Activated T-cell treated with anti-CD3 and anti-CD28 coated beads, Interleukin-2, amount 50 U/mL, for 24 hours (primary cell): ENCODE data around the gene KLK2.

Source experiments
- DNase-seq: peaks from one replicate; pipeline ENCODE4 v3.0.0-alpha.2; 2020
- H3K27ac Mint-ChIP-seq: 2 replicates; pipeline ENCODE4 v1.8.0; 2020; ENCODE audit warnings: mild to moderate bottlenecking, mixed read lengths
- H3K27me3 Mint-ChIP-seq: 2 replicates; pipeline ENCODE4 v1.8.0; 2020; ENCODE audit warnings: mixed read lengths
- H3K36me3 Mint-ChIP-seq: 2 replicates; pipeline ENCODE4 v1.8.0; 2020; ENCODE audit warnings: low read depth, mixed read lengths
- H3K4me1 Mint-ChIP-seq: 2 replicates; pipeline ENCODE4 v1.8.0; 2020; ENCODE audit warnings: low read depth, mixed read lengths
- H3K4me3 Mint-ChIP-seq: 2 replicates; pipeline ENCODE4 v1.8.0; 2020; ENCODE audit warnings: mild to moderate bottlenecking, moderate library complexity, mixed read lengths
- H3K9me3 Mint-ChIP-seq: 2 replicates; pipeline ENCODE4 v1.8.0; 2020; ENCODE audit warnings: mixed read lengths

The KLK2 gene

DNA sequence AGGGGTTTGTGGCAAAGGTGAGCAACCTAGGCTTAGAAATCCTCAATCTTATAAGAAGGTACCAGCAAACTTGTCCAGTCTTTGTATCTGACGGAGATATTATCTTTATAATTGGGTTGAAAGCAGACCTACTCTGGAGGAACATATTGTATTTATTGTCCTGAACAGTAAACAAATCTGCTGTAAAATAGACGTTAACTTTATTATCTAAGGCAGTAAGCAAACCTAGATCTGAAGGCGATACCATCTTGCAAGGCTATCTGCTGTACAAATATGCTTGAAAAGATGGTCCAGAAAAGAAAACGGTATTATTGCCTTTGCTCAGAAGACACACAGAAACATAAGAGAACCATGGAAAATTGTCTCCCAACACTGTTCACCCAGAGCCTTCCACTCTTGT lies 3.8 kb upstream of the KLK2 start:
- H3K27me3 Mint-ChIP-seq: peaks cover 66% of the 10 kb centered on the region
- no peak overlapping the region for H3K4me3 Mint-ChIP-seq
- no peaks in the 10 kb centered on the region for H3K4me1 Mint-ChIP-seq
- no peaks in the 10 kb centered on the region for H3K36me3 Mint-ChIP-seq
- no peak overlapping the region for H3K27ac Mint-ChIP-seq
- DNase-seq: no peak
- H3K9me3 Mint-ChIP-seq: no peaks in the 10 kb centered on the region

DNA sequence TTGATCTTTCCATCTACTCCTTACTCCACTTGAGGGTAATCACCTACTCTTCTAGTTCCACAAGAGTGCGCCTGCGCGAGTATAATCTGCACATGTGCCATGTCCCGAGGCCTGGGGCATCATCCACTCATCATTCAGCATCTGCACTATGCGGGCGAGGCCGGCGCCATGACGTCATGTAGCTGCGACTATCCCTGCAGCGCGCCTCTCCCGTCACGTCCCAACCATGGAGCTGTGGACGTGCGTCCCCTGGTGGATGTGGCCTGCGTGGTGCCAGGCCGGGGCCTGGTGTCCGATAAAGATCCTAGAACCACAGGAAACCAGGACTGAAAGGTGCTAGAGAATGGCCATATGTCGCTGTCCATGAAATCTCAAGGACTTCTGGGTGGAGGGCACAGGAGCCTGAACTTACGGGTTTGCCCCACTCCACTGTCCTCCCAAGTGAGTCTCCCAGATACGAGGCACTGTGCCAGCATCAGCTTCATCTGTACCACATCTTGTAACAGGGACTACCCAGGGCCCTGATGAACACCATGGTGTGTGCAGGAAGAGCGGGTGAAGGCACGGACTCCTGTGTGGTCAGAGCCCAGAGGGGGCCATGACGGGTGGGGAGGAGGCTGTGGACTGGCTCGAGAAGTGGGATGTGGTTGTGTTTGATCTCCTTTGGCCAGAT lies 2.7 kb upstream of the KLK2 start:
- Mint-ChIP-seq H3K36me3 (no peaks in the 10 kb centered on the region), H3K9me3 (no peaks in the 10 kb centered on the region), H3K4me1 (no peaks in the 10 kb centered on the region), H3K27me3 (peaks cover 60% of the 10 kb centered on the region), H3K27ac (no peak overlapping the region), H3K4me3 (no peak overlapping the region)
- DNase-seq: peak; percentile 36

DNA sequence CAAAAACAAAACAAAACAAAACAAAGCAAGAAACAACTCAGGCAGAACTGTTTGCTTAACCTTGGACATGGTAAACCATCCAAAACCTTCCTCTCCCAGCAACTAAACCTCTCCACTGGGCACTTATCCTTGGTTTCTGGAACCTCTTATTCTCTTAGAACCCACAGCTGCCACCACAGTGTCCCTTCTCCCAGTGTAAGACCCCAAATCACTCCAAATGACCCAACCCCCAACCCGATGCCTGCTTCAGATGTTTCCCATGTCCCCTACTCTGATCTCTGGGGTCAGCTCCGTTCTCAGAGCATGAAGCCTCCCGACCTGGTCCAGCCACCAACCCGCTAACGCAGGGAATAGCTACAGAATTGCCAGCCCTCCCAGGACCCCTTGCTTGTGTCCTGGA lies 972 bp downstream of the KLK2 start:
- DNase-seq: no peak
- Mint-ChIP-seq H3K27ac (no peak overlapping the region), H3K4me1 (no peaks in the 10 kb centered on the region), H3K9me3 (no peaks in the 10 kb centered on the region), H3K4me3 (no peak overlapping the region), H3K27me3 (peaks cover 49% of the 10 kb centered on the region), H3K36me3 (no peaks in the 10 kb centered on the region)

DNA sequence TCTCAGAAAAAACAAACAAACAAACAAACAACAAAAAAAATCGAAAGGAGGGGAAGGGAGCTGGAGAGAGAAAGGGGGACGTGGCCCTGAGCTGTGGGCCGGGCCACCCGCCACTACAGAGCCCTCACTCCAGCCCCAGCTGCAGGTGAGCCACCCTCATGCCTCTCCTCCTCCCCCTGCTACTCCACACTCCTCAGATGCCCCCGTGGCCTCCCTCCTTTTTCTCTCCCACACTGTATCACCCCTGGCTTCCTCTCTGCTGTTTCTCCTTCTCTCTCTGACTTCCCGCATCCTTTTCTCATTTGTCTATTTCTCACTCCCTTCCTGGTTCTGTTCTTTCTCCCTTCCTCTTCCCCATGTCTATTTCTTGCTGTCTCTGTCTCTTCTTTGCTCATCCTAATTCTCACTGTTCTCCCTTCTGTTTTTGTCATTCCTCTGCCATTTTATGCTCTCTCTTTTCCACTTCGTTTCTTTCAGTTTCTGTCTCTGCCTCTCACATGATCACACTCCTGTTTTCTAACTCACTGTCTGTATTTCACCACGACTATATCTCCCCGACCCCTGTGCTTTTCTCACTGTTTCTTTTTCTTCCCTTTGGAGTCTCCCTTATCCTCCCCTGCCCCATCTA lies 2.7 kb downstream of the KLK2 start:
- Mint-ChIP-seq H3K9me3 (no peaks in the 10 kb centered on the region), H3K4me3 (no peak overlapping the region), H3K27ac (no peak overlapping the region), H3K27me3 (peaks cover 53% of the 10 kb centered on the region), H3K36me3 (no peaks in the 10 kb centered on the region), H3K4me1 (no peaks in the 10 kb centered on the region)
- no peak for DNase-seq

DNA sequence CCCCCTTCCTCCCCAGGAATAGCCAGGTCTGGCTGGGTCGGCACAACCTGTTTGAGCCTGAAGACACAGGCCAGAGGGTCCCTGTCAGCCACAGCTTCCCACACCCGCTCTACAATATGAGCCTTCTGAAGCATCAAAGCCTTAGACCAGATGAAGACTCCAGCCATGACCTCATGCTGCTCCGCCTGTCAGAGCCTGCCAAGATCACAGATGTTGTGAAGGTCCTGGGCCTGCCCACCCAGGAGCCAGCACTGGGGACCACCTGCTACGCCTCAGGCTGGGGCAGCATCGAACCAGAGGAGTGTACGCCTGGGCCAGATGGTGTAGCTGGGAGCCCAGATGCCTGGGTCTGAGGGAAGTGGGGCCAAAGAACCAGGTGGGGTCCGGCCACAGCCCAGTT lies 3.2 kb downstream of the KLK2 start:
- H3K27me3 Mint-ChIP-seq: peaks cover 50% of the 10 kb centered on the region
- H3K4me3 Mint-ChIP-seq: no peak overlapping the region
- H3K9me3 Mint-ChIP-seq: no peaks in the 10 kb centered on the region
- H3K4me1 Mint-ChIP-seq: no peaks in the 10 kb centered on the region
- DNase-seq: no peak
- no peaks in the 10 kb centered on the region for H3K36me3 Mint-ChIP-seq
- no peak overlapping the region for H3K27ac Mint-ChIP-seq

DNA sequence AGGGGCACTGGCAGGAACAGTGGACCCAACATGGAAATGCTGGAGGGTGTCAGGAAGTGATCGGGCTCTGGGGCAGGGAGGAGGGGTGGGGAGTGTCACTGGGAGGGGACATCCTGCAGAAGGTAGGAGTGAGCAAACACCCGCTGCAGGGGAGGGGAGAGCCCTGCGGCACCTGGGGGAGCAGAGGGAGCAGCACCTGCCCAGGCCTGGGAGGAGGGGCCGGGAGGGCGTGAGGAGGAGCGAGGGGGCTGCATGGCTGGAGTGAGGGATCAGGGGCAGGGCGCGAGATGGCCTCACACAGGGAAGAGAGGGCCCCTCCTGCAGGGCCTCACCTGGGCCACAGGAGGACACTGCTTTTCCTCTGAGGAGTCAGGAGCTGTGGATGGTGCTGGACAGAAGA lies 4.1 kb downstream of the KLK2 start:
- no peaks in the 10 kb centered on the region for H3K36me3 Mint-ChIP-seq
- H3K27me3 Mint-ChIP-seq: peaks cover 51% of the 10 kb centered on the region
- no peak overlapping the region for H3K27ac Mint-ChIP-seq
- H3K9me3 Mint-ChIP-seq: no peaks in the 10 kb centered on the region
- no peak overlapping the region for H3K4me3 Mint-ChIP-seq
- DNase-seq: no peak
- H3K4me1 Mint-ChIP-seq: no peaks in the 10 kb centered on the region

DNA sequence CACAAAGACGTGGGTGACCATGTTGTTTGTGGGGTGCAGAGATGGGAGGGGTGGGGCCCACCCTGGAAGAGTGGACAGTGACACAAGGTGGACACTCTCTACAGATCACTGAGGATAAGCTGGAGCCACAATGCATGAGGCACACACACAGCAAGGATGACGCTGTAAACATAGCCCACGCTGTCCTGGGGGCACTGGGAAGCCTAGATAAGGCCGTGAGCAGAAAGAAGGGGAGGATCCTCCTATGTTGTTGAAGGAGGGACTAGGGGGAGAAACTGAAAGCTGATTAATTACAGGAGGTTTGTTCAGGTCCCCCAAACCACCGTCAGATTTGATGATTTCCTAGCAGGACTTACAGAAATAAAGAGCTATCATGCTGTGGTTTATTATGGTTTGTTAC lies 5.6 kb downstream of the KLK2 start:
- H3K4me1 Mint-ChIP-seq: no peaks in the 10 kb centered on the region
- H3K4me3 Mint-ChIP-seq: no peak overlapping the region
- H3K27ac Mint-ChIP-seq: no peak overlapping the region
- no peaks in the 10 kb centered on the region for H3K9me3 Mint-ChIP-seq
- peaks cover 54% of the 10 kb centered on the region for H3K27me3 Mint-ChIP-seq
- H3K36me3 Mint-ChIP-seq: no peaks in the 10 kb centered on the region
- DNase-seq: no peak

DNA sequence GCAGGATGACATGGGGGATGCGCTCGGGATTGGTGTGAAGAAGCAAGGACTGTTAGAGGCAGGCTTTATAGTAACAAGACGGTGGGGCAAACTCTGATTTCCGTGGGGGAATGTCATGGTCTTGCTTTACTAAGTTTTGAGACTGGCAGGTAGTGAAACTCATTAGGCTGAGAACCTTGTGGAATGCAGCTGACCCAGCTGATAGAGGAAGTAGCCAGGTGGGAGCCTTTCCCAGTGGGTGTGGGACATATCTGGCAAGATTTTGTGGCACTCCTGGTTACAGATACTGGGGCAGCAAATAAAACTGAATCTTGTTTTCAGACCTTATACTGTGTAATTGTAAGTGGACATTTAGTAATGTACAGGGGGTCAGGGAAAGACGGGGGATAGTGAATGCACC lies 7.0 kb downstream of the KLK2 start:
- Mint-ChIP-seq H3K36me3 (no peaks in the 10 kb centered on the region), H3K27ac (no peak overlapping the region), H3K4me1 (no peaks in the 10 kb centered on the region), H3K27me3 (peaks cover 58% of the 10 kb centered on the region), H3K4me3 (no peak overlapping the region), H3K9me3 (no peaks in the 10 kb centered on the region)
- DNase-seq: no peak

DNA sequence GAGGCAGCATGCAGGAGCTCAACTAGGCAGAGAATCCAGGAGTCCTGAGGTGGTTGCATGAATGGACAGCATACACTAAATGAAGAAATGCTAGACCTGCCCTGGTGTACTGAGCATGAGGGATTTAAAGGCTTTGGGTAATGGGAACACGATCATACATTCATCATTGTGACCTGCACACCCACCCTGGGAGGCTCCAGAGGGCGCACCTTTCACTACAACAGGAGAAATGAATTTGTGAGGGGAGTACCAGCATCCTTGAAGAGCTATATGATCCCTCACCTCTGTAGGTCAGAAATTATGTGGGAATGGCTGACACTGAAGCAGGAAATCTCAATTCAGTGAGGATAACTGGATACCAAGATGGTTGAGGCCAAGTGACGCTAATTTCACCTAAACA lies 8.9 kb downstream of the KLK2 start:
- Mint-ChIP-seq H3K9me3 (no peaks in the 10 kb centered on the region), H3K27me3 (peaks cover 72% of the 10 kb centered on the region), H3K4me3 (no peak overlapping the region), H3K36me3 (no peaks in the 10 kb centered on the region), H3K4me1 (no peaks in the 10 kb centered on the region), H3K27ac (no peak overlapping the region)
- DNase-seq: no peak

DNA sequence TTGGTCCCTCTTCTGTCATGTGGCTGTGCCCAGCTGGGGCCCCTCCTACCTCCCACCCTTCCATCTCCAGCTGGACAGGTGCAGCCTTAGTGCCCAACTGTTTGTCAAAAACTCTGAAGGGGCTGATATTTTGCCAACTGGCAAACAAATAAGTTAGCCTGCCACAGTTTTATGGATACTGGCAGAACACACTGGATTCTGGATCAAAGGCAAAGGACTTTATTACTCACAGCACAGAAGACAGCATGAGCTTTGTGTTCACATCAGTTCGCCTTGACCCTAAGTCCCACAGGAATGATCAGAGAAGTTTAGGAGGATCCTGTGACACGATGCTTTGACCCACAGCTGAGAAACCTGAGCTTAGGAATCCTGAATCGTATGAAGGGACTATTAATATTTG lies 16.4 kb downstream of the KLK2 start:
- no peak for DNase-seq
- Mint-ChIP-seq H3K9me3 (peaks cover 2% of the 10 kb centered on the region), H3K4me3 (no peak overlapping the region), H3K4me1 (peaks cover 3% of the 10 kb centered on the region), H3K36me3 (no peaks in the 10 kb centered on the region), H3K27me3 (peaks cover 70% of the 10 kb centered on the region), H3K27ac (no peak overlapping the region)

DNA sequence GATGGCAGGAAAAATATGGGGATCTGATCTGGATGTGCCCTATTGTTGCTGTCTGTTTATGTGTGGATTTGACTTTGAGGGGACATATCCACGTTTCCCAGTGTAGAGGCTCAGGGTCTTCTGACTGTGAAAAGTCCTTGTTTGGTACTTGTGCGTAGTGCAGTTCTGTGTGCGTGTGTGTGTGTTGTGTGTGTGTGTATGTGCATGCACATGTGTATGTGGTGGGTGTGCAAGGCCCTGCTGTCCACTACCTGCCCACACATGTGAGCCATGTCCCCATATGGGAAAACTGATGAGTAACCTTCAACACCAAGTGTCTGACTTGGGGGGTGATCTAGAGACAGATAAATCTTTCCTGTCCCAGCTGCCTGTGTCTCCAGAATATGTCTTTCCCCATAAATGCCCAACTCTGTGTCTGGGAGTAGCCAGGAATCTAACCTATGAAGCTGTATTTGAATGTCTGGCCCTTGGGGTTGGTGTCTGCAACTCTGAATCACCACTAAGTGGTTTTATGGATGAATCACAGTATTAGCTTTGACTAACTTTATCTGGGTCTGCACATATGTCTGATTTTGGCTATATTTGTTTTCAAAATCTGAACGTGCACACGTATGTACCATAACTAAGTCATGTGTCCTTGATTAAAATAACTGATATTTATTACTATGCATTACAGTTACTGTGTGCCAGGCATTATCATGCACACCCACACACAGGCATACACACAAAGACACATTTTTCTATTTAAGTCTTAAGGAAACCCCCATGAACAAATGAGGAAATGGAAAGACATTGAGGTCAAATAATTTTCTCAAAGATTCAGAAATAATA lies 17.4 kb downstream of the KLK2 start:
- no peak overlapping the region for H3K4me3 Mint-ChIP-seq
- no peak overlapping the region for H3K27ac Mint-ChIP-seq
- peaks cover 2% of the 10 kb centered on the region for H3K9me3 Mint-ChIP-seq
- DNase-seq: no peak
- peaks cover 3% of the 10 kb centered on the region for H3K4me1 Mint-ChIP-seq
- H3K27me3 Mint-ChIP-seq: peaks cover 72% of the 10 kb centered on the region
- H3K36me3 Mint-ChIP-seq: no peaks in the 10 kb centered on the region

DNA sequence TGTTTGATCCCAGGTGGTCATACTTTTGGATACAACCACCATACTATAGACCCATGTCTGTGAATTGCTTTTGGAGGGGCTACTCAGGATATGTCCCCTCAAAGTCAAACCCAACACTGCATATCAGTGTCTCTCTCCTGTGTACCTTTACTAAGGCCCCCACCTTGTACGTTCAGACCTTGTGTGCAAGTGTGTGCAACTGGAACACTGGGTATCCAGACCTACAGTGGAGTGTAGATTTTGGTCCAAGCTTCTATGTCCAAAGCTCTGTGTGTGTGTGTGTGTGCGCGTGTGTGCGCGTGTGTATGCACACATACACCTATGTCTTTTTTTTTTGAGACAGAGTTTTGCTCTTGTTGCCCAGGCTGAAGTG lies 18.0 kb downstream of the KLK2 start:
- no peak for DNase-seq
- no peaks in the 10 kb centered on the region for H3K36me3 Mint-ChIP-seq
- peaks cover 2% of the 10 kb centered on the region for H3K9me3 Mint-ChIP-seq
- peaks cover 3% of the 10 kb centered on the region for H3K4me1 Mint-ChIP-seq
- no peak overlapping the region for H3K27ac Mint-ChIP-seq
- peaks cover 66% of the 10 kb centered on the region for H3K27me3 Mint-ChIP-seq
- H3K4me3 Mint-ChIP-seq: no peak overlapping the region

DNA sequence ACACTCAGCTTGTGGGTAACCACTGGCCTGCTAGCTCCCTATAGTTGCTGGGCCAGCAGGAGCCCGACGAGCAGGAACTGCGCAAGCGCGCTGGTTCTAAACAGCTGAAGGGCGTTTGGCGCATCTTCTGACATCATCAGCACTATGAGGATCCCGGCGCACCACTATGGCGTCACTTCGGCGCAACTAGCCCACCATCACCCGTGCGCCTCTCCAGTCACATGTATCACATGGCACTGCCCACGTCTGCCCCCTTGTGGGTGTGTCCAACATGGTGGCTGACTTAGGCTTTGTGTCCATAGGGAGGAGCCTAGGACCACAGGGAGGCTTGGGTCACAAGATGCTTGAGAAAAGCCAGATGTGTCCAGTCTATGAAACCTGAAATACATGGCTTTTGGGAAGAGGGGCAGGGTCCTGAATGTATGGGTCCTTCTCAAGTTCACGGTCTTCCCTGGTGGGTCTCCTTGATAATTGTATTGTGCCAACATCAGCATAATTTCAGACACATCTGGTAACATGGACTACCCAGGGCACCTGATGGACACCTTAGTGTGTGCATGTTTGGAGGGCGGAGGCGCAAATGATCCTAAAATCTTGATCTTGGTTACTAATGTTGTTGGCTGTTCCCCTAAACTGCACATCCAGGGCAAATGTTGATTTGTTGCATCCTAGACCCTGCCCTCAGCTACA lies 20.0 kb downstream of the KLK2 start:
- Mint-ChIP-seq H3K4me3 (no peak overlapping the region), H3K4me1 (peaks cover 9% of the 10 kb centered on the region), H3K27ac (no peak overlapping the region)

DNA sequence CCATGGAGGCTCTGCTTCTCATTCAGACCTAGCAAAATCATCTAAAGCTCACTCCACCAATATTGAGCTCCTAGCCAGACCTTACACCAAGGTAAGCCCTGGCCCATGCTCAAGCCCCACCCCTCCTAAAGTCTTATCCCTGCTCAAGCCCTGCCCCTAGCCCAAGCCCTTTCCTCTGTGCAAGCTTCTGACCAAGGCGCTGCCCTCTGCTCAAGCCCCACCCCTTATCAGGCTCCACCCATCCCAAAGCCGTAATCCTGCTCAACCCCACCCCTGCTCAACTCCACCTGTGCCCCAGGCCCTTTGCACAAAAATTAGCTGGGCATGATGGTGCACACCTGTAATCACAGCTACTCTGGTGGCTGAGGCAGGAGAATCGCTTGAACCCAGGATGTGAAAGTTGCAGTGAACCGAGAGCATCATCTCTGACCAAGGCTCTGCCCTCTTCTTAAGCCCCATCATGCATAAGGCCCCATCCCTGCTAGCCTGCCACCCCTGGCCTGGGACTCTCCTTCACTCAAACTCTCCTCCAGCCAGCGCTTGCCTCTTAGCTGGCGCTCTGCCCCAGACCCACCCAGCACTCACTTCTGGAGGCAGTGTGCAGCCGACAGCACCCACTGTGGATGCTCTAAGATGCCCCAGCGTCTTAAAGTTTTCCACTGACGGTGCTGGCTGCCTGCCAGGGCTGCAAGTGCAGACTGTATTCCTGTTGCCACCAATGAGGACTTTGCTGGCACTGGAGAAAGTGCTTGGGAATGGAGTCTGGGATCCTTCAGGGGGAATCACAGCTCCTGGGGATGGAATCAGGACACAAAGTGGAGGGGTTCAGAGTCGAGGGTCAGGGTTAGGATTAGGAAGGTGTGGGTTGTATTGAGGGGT lies 21.5 kb downstream of the KLK2 start:
- peaks cover 2% of the 10 kb centered on the region for H3K9me3 Mint-ChIP-seq
- H3K27ac Mint-ChIP-seq: no peak overlapping the region
- no peak overlapping the region for H3K4me3 Mint-ChIP-seq
- peaks cover 9% of the 10 kb centered on the region for H3K4me1 Mint-ChIP-seq
- peaks cover 71% of the 10 kb centered on the region for H3K27me3 Mint-ChIP-seq
- DNase-seq: no peak
- no peaks in the 10 kb centered on the region for H3K36me3 Mint-ChIP-seq

More for the DNA sequence above, 20.0 kb downstream of the KLK2 start:
- no peaks in the 10 kb centered on the region for H3K36me3 Mint-ChIP-seq
- peaks cover 2% of the 10 kb centered on the region for H3K9me3 Mint-ChIP-seq
- peaks cover 67% of the 10 kb centered on the region for H3K27me3 Mint-ChIP-seq
- DNase-seq: no peak
